NCI-H510A treated with DMSO at 0.1 percent for 48 hours (cell line): ENCODE data around the gene BCAT1.

Source experiments
- DNase-seq: peaks from one replicate; lab custom pipeline; 2025; lab: John Stamatoyannopoulos, UW

Gene BCAT1, protein sequence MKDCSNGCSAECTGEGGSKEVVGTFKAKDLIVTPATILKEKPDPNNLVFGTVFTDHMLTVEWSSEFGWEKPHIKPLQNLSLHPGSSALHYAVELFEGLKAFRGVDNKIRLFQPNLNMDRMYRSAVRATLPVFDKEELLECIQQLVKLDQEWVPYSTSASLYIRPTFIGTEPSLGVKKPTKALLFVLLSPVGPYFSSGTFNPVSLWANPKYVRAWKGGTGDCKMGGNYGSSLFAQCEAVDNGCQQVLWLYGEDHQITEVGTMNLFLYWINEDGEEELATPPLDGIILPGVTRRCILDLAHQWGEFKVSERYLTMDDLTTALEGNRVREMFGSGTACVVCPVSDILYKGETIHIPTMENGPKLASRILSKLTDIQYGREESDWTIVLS

DNA sequence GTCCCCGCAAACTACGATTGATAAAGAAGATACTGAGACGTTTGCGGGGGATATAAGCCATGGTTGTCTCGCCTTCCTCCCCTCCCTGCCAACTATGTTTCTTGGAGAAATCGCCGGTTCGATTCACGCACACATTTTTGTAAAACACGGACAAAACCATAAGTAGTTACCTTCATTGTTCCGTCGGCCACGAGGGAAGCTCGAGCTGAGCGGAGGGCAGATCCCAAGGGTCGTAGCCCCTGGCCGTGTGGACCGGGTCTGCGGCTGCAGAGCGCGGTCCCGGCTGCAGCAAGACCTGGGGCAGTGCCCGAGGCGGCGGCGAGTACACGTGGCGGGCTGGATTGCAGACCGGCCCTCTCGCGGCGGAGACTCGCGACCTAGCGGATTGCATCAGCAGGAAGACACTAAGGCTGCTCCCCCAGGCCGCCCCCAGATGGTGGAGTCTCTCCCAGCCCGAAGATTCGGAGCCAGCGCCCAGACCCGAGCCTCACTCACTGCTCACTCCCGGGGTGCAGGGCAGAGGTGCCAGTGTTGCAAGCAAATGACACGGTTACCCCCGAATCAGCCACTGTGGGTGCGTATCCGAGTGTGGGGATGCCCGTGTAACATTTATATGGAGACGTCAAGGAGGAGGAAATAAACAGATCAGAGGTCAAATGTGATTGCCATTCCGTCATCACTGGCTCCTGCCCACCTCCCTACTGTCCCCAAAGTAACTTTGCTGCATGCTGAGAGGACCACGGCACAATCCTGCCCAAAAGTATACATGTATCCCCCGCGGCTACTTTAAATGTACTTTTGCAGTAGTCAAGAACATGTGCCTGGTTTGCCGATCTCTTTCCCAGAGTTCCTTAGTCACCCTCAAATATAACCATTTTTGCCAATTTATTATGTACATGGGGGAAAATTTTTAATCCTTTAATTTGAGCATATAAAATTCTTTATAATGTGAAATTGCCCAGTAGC lies at the start of gene BCAT1:
TSS of gene BCAT1 (minus strand) at position 345 of the 966 bp plus-strand sequence. CDS start at position 176, 169 bp downstream.
- DNase-seq: peak; percentile 11

DNA sequence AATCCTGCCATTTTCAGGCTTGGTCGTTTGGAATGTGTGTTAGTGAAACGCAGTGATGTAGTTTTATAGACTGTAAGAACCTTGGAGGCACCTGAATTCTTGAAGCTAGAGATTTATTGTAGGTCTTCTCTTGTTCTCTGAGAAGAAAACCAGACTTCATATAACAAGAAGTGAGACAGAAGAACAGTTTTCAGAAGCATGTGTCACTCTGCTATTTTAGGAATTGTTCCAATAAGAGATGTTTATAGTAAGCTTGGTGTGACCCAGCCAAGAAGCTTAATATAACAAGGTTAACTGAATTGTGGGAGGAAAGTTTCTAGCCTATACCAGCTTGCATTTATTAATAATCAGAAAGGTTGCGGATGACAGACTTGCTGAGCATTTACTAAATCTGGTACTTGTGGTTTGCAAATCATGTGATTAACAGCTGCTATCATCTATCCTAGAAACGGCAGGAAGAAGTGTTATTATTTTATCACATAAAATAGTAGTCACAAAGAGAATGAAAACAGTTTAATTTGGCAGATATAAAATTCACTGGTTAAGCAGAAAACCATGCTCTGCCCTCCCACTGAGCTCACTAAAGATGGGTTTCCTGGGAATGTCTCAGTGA lies 49.2 kb upstream of the BCAT1 start:
- DNase-seq: no peak

DNA sequence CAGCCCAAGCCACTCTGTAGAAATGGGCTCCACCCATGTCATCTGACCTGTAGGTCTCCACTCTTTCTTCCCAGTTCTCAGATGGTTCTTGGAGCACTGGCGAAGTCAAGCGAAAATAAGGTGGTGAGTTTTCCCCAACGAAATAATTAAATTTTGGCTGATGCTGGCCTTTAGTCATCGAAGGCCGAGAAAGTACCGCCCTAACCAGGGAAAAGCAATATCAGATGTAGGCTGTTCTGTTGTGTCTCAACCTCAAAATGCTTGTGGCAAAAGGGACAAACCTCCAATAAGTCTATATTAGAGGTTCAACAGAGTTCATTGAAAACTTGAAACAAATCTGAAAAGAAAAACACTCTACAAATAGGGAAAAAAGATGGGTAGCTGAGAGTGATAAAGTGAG lies 48.6 kb upstream of the BCAT1 start:
- DNase-seq: no peak

DNA sequence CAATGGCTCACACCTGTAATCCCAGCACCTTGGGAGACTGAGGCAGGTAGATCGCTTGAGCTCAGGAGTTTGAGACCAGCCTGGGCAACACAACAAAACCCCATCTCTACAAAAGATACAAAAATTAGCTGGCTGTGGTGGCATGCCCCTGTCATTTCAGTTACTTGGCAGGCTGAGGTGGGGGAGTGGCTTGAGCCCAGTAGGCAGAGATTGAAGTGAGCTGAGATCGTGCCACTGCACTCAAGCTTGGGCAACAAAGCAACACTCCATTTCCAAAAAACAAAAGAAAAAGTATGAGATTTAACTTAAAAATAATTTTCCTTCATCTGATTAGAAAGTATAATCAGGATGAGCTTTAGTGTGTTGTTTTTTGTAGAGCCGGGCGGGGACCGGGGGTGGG lies 47.9 kb upstream of the BCAT1 start:
- no peak for DNase-seq

DNA sequence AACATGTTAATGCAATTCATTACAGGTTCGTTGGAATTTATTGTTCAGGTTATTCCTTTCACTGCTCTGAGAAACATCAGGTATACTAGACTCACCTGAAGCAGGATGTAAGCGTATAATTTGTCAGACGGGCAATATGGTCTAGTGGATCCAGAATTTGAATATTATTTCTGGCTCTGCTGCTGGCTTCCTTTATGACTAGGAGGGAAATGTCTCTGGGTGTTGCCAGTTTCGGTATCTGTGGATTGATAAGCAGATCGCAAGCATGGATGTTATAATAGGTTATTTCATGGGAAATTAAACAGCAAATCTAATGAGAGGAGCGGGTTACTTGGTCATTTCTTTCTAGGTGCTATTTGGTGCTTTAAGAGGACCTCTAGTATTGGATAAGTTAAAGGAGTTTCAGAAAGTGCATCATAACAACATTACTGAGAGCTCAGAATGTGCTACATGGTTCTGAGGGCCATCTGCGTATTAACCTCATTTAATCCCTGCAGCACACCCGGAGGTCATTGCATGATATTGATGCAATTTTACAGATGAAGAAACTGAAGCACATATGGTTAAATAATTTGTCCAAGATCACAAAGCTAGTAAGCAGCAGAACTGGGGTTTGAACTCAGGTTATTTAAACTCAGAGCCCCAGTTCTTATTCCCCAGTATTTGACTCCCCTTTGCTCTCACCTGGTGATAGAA lies 47.3 kb upstream of the BCAT1 start:
- DNase-seq: no peak

DNA sequence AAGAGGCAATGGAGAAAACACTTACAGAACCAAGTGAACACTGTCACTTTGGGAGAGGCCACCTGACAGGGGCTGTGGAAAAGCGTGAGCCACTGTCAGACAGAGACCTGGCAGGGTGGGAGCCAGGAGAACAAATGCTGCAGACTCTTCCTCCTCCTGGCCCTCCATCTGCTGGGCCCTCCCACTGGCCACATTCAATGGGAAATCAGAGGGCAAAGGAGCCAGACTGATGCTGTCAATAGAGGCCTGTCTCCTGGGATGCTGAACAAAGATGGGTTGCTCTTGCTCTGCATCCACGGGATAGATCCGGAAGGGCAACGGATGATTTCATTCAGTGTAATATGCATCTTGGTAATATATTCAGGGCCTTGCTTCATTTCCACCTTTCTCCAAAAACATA lies 44.9 kb upstream of the BCAT1 start:
- DNase-seq: no peak

DNA sequence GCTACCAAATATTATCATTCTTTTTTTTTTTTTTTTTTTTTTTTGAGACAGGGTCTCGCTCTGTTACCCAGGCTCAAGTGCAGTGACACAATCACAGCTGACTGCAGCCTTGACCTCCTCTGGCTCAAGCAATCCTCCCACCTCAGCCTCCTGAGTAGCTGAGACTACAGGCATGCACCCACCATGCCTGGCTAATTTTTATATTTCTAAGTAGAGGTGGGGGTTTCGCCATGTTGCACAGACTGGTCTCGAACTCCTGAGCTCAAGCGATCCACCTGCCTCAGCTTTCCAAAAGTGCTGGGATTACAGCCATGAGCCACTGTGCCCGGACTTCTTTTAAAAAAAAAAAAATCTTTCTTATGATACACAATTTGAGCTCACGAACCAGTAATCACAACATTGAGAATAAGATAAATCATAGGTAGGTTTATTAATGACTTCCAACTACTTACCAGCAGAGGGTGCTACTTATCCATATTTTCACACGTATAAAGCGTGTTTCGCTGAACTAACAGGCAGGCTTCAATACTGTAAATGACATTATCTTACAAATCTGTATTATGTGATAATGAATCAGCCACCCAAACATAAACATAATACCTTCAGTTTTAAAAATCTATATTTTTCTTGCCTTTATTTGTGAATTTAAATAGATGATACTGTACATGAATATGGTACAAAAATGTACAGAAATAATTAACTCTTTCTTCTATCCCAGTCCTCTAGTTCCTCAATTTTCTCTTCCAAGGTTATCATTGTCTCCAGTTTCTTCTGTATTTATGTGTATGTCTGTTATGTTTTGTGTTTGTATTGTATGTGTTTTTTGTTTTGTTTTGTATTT lies 42.5 kb upstream of the BCAT1 start:
- peak; percentile 82 for DNase-seq

DNA sequence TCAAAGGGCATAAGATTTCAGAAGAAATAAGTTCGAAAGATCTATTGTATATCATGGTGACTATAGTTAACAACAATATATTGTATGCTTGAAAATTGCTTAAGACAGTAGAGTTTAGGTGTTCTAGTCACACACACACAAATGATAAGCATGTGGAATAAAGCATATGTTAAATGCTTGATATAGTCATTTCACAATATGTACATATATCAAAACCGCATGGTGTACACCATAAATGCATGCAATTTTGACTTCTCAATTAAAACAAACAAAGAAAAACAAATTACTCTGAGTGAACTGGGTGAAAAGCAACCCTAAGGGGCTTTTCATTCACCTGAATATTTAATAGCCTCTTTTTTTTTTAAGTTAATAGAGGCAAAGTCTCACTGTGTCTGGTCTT lies 40.3 kb upstream of the BCAT1 start:
- DNase-seq: no peak

DNA sequence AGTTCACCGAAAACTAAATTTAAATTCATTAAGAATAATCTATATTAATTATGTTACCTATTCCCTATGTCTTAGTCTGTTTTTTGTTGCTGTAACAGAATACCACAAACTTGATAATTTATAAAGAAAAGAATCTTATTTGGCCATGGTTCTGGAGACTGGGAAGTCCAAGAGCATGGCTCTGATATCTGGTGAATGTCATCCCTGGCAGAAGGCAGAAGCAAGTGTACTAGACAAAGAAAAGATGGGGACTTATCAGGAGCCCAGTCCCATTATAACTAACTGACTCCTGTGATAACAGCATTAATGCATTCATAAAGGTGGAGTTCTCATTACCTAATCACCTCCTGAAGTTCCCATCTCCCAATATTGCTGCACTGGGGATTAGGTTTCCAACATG lies 33.3 kb upstream of the BCAT1 start:
- no peak for DNase-seq

DNA sequence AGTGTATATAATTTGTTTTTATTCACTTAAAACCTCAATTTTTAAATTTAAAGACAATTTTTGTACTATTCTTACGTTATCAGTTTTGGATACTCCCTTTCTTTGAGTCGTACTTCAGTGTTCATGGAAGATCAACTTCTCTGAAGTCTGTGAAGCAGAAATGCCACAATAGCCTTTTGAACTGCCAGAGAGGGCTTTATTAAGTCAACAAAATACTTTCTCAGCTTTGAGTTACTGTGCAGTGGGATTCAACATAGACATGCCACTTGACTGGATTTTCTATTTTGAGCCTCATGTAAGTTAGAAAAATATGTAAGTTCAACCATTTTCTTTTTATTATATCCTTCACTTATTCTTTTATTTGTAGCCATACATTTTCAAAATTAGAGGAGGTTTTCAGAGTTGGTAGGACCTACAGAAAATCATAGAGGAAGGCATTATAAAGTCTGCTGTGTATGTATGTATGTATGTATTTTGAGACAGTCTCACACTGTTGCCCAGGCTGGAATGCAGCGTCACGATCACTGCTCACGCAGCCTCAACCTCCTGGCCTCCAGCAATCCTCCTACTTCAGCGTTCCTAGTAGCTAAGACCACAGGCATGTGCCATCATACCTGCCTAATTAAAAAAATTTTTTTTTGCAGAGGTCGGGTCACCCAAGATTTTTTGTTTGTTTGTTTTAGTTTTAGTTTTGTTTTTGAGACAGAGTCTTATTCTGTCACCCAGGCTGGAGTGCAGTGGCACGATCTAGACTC lies 31.3 kb upstream of the BCAT1 start:
- DNase-seq: no peak

DNA sequence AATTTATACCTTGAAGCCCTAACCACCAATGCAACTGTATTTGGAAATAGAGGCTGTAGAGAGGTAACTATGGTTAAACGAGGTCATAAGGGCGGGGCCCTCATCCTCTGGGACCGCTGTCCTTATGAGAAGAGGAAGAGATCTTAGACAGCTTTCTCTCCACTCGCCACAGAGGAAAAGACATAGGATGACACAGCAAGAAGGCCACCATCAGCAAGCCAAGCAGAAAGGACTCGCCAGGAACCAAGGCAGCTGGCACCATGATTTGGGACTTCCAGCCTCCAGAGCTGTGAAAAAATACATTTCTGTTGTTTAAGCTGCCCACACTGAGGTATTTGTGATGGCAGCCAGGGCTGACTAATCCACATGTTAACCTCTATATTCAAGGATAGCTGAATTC lies 30.4 kb upstream of the BCAT1 start:
- no peak for DNase-seq

DNA sequence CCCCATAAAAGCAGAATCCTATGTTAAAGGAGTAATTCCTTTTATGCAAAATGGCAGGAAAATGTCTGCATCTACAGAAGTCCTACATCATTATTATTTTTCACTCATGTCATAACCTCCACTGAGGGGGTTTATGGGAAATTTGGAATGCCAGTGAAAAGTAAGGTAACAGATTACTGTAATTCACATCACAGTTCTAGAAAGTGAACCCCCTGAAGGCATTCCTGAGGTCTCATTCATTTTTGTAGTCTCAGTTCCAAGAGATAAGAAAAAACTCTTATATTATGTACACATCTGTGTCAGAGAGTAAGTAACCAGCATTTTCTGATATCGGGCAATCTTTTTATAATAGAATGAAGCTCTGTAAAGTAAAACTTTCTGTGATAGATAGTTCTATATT lies 28.8 kb upstream of the BCAT1 start:
- no peak for DNase-seq

DNA sequence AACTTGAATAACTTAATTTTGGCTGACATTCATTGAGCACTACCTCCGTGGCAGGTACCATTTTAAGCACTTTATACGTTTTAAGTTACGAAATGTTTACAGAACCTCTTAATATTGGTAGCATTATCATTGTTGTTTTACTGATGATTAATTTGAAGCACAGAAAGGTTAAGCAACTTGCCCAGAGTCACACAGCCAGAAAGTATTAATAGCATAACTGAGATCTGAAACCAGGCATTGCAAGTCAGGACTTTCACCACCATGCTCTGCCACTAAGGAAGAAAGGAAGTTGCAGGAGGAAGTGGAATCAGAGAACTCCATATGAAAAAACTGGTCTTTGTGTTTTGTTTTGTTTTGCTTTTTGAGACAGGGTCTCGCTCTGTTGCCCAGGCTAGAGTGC lies 28.2 kb upstream of the BCAT1 start:
- no peak for DNase-seq

DNA sequence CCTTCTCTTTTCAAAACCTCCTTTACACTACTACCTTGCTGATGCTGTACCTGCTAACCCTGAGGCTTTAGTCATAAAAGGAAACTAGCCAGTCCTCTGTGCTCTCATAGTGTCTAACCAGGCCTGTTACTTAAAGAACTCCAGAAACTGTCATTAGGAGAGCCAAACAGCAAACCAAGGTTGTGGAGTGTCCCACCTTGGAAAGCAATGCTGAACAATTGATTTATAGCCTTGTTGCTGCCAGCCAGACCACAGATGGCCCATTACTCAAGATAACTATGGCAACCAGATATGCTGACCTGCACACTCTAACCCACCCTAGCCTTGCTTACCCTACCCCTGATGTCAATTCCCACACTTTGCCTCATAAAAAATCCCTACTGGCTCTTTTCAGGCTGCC lies 26.5 kb upstream of the BCAT1 start:
- DNase-seq: no peak

DNA sequence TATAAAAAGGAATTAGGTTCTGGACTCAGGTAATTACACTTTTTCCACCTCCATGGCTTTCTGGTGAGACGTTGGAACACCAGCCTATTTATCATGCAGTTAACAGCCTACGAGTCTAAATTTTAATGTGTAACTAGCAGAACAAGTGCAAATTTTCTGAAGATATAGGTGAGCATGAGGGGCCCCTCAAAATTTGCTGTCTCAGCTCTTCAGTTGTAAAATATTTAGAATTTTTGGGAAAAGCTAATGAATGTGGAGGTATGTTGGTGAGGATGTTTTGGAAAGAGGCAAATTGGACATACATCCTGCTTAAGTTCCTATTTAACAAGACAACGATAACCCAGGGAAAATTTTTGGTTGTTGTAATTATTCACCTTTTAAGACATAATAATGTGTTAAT lies 25.3 kb upstream of the BCAT1 start:
- no peak for DNase-seq

DNA sequence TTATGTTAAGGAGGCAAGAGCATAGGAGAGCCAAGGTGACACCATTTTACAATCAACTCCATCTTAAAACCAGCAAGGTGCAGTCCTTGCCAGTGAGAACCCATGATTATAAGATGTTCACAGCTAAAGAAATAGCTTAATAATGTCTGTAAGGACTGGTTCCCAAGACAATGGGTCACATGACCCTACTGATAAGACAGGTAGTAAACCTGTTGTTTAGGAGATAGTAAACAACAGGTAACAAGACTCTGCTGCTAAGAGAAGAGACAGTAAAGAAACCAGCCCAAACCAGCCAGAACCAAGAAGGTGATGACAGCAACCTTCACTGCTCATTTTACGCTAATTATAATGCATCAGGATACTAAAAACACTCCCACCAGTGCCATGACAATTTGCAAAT lies 23.2 kb upstream of the BCAT1 start:
- no peak for DNase-seq

DNA sequence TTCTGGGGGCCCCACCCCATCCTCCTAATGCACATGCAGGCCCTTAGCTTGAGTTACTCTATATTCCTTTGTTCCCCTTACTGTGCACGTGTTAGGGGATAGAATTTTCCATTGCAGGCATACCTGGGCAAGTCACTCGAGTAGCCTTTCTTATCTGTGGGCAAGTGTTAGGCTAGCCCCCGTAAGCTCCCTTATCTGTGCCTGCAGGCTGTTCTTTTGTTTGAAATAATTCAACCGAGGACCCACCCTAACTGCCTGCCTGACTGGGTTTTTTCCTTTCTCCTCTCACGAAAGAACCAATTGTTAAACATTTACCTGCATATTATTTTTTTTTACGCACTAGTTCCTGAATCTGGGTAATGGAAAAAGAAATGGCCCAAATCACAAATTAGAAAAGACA lies 21.3 kb upstream of the BCAT1 start:
- DNase-seq: no peak

DNA sequence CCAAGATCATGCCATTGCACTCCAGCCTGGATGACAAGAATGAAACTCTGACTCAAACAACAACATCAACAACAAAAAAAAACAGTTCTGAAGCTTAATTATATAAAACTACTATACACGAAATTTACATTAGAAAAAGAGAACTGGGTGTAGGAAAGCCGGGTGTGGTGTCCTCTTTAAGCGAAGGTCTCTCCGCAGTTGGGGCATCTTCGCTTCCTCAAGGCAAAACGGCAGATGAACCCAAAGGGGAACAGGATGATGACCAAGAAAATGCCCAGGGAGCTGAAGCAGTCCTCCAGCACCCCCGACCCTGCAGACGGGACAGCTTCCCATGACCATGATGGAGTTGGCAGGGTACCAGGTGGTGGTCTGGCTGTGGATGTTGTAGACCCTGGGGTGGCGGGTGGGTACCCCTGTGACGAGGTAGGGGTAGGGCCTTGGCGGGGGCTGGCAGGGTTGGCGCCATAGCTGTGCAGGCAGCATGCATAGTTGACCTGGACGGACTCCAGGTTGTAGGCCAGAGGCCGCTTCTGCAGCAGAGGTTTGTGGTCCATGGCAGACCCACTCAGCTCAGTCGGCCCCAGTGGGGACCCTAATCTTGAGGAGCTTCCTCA lies 18.2 kb upstream of the BCAT1 start:
- DNase-seq: no peak

DNA sequence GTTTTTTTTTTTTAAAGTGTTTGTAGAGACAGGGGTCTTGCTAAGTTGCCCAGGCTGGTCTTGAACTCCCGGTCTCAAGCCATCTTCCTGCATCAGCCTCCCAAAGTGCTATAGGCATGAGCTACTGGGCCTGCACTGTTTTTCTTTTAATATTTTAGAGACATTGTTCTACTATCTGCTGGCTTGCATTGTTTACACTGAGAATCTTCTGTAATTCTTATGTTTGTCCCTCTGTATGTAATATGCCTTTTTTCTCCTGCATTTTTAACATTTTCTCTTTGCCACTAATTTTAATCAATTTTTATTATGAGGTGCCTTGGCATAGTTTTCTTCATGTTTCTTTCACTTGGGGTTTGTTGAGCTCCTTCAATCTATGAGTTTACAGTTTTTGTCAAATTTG lies 15.4 kb upstream of the BCAT1 start:
- no peak for DNase-seq
